ENCODE data around the gene ACTR3.

DNA sequence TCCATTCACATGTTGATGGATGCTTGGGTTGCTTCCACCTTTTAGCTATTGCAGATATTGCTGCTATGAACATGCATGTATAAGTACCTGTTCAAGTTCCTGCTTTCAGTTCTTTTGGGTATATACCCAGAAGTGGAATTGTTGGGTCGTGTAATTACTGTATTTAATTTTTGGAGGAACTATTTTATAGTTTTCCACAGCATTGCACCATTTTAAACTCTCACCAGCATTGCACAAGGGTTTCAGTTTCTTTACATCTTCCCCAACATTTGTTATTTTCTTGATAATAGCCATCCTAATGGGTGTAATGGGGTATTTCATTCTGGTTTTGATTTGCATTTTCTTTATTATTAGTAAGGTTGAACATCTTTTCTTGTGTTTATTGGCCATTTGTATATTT is 16.0 kb downstream of the ACTR3 start:
- no peak for TF ChIP-seq CTCF (IDR thresholded peaks at IDR 0.05)
- TF ChIP-seq EP300 (IDR thresholded peaks at IDR 0.05): no peak
- TF ChIP-seq POLR2A (IDR thresholded peaks at IDR 0.05): no peak
